ENCODE measurements around the gene PROZ.
"Not testable (repeated sequence)": the region's sequence is repeated elsewhere in the genome, so short reads cannot be mapped to it uniquely, and the experiment has no call there.

The PROZ gene
- 0 to 0.04 (median 0) reads per million in 3 experiments for total RNA-seq

DNA sequence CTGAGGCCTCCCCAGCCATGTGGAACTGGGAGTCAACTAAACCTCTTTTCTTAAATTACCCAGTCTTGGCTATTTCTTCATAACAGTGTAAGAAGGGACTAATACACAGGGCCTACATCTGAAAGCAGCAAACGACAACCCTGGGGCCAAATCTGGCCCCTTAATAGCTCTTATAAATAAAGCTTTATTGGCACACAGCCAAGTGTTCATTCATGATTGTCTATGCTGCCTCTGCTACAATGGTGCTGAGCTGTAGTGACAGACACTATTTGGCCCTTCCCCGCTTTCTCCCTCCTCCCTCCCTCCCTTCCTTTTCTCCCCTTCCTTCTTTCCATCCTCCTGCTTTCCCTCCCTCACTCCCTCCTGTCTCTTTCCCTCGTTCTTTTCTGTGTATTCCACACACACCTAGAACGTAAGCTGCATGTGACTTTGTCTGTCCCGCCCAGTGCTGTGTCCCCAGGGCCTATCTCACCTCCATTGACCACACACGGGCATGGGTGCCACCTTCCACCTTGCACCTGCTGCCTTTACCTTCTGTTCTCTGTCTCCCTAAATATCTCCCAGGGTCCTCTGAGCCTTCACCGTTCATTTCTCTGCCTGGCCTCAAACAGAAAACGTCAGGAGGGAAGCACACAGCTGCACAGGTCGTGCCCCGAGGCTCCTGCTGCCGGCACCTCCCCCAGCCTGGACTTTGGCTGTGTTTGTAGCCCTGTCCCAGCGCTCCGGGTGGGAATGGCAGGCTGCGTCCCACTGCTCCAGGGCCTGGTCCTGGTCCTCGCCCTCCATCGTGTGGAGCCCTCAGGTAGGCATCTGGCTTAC lies at the start of gene PROZ:
TSS of gene PROZ (plus strand) at position 720 of the 819 bp plus-strand sequence. CDS start at position 733, 13 bp downstream.
- no peak for DNase-seq

- DNase-seq = no peak
Measured at GRCh38 chr13:113109151-113110047, 49.0 kb upstream of the PROZ start.

DNA sequence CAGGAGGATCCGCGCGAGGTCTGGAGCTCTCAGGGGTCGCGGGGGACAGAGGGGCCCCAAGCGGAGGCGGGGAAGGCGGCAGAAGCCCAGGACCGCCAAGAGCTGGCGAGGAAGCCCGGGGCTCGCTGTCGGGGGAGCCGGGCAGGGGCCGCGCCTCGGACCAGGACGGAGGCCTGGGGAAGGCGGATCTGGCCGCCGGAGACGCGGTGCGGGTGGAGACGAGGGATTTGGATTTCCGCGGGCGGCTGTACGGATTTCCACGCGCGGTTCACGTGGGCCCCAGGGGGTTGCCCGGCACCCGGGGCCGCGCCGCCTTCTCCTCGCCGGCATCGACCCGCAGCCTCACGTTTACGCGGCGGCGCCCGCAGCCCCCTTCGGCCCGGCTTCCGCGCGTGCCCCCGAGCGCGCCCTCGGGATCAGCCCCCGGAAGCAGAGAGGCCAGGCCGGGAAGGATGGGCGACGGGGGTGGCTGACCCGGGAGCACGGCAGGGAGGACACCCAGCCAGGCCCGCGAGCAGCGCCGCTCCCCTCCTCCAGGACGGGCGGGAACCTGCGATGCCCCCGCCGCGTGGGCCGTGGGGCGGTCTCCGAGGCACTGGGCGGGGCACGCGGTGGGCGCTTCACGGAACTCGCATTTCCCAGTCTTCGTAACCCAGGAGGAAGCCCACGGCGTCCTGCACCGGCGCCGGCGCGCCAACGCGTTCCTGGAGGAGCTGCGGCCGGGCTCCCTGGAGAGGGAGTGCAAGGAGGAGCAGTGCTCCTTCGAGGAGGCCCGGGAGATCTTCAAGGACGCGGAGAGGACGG lies 48.2 kb upstream of the PROZ start:
- peak; percentile 8 for DNase-seq

DNA sequence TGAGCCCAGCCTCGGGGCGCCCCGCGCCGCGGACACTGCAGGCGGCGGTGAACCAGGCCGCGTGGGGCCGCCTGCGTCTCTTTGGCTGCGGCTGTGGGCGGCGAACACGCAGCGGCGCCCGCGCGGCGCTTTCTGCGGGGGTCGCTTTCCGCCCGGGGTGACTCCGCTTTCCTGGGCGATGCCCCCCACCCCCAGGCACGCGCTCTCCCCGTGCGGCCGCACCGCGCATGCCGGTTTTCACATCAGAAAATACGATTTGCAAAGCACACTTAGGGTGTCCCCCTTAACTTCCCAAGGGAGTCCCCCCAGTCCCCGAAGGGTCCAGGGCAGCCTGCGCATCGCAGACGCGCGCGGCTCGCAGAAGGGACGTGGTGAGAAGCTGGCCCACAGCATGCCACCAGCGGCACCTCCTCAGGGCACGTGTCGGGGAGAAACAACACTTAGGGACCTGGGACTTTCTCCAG lies 47.6 kb upstream of the PROZ start:
- no peak for DNase-seq

DNA sequence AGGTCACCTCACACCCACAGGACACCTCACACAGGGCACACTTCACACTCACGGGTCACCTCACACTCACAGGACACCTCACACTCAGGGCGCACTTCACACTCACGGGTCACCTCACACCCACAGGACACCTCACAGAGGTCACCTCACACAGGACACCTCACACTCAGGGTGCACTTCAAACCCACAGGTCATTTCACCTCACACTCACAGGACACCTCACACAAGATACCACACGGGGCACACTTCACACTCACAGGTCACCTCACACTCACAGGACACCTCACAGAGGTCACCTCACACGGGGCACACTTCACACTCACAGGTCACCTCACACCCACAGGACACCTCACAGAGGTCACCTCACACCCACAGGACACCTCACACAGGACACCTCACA lies 46.6 kb upstream of the PROZ start:
- not testable (repeated sequence) for DNase-seq

- not testable (repeated sequence) for DNase-seq
Measured at GRCh38 chr13:113112475-113112874, 46.0 kb upstream of the PROZ start.

- no peak for DNase-seq
Measured at GRCh38 chr13:113112893-113113845, 45.3 kb upstream of the PROZ start.

DNA sequence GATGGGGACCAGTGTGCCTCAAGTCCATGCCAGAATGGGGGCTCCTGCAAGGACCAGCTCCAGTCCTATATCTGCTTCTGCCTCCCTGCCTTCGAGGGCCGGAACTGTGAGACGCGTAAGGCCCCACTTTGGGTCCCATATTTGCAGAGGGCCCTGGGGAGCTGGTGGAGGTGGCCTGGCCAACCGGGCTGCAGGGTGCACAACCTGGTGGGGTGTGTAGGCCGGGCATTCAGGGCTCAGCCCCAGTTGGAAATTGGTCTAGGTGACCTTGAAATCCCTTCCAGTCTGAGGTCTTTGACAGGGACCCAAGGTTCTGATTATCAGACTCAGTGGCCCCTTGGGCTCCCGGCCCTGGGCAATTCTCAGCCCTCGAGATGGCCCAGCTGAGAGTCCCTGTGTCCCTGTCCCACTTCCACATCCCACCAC lies 44.6 kb upstream of the PROZ start:
- DNase-seq = no peak

GRCh38 chr13:113114511-113115362 lies 43.7 kb upstream of the PROZ start:
- no peak for DNase-seq

DNA sequence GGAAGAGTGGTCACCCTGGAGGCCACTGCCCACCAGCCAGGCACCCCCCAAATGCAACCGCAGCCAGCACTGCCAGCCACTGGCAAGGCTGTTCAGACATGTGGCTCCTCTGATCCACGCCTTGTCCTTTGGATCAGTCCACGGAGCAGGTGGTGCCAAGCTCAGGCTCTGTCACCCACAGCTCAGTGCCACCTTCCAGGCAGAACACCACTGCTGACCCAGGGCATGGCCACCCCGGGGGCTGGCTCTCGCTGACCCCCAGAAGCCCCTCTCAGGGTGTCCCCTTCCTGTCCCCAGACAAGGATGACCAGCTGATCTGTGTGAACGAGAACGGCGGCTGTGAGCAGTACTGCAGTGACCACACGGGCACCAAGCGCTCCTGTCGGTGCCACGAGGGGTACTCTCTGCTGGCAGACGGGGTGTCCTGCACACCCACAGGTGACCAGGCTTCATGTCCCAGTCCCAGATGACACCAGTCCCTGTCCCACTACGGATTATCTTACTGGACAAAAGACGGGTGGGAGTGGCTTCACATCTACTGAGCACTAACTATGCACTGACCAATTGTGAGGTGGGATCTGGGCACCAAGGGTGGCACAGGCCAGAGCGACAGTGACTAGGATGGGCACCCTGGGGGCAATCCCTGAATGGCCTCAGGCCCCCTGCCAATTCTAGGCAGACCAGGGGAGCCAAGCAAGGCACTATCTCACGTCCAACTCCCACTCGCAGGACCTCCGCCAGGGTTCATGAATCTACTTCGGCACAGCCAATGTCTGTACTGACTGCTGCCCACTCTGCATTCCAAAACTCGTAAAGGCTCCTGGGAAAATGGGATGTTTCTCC lies 42.9 kb upstream of the PROZ start:
- DNase-seq = no peak

DNA sequence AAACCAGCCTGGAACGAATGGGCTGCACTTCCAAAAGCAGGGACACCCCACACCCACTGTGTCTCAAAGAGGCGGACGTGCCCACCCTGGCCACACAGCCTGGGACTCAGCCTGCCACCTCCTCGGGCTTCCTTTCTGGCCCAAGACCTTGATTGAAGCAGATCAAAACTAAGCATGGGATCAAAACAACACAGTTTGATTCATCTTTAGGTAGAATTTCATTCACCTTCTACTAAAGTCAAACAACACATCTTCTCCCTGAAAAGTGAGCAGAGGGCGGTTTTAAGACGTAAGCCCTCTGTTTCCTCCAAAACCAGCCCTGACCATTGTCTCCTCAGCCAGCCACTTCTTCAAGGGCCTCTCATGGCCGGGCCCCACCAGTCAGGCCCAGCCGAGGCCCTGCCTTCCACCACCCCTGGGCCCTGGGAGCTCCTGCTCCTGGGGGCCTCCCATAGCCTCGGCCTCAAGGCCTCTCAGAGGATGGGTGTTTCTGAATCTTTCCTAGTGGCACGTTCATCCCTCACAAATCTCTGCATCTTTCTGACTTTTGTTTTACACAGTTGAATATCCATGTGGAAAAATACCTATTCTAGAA lies 42.1 kb upstream of the PROZ start:
- no peak for DNase-seq

DNA sequence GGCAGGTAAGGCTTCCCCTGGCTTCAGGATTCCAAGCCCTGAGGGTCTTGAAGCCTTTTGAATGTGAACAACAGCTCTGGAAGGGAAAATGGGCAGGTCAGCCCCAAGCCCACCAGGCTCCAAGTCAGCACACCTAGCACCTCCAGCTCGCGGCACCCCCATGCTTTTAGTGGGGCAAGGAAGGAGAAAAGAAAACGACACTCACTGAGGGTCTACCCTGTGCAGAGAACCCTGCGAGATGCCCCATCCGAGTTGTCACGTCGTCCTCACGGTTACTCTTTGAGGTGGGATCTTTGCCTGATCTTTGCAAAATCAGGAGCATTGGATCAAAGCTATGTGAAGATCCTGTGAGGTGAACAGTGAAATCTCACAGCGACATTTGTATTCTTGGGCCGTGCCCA lies 41.6 kb upstream of the PROZ start:
- DNase-seq = no peak

DNA sequence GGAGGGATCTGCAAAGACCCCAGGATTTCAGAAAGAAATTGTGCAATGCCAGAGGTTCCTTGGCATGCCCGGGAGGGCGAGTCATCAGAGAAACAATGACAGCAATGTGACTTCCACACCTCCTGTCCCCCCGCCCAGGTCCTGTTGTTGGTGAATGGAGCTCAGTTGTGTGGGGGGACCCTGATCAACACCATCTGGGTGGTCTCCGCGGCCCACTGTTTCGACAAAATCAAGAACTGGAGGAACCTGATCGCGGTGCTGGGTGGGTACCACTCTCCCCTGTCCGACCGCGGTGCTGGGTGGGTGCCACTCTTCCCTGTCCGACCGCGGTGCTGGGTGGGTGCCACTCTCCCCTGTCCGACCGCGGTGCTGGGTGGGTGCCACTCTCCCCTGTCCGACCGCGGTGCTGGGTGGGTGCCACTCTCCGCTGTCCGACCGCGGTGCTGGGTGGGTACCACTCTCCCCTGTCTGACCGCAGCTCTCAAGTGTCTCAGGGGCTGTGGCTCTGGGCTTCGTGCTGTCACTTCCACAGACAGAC lies 41.0 kb upstream of the PROZ start:
- no peak for DNase-seq

DNA sequence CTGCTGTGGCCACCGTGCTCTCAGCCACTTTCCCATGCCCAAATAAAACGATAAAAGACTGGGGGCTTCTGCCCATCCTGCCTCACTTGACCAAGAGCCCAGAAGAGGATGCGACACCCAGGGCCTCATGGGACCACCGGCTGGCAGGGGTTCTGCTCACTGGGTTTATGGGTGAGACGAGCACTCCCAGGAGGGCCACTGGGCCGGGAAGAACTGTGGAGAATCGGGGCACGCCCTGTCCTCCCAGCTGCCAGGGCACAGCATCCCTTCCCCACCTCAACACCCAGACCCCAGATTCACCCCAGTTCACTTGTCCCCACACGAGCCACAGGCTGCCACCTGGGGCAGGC lies 40.6 kb upstream of the PROZ start:
- DNase-seq = no peak

DNA sequence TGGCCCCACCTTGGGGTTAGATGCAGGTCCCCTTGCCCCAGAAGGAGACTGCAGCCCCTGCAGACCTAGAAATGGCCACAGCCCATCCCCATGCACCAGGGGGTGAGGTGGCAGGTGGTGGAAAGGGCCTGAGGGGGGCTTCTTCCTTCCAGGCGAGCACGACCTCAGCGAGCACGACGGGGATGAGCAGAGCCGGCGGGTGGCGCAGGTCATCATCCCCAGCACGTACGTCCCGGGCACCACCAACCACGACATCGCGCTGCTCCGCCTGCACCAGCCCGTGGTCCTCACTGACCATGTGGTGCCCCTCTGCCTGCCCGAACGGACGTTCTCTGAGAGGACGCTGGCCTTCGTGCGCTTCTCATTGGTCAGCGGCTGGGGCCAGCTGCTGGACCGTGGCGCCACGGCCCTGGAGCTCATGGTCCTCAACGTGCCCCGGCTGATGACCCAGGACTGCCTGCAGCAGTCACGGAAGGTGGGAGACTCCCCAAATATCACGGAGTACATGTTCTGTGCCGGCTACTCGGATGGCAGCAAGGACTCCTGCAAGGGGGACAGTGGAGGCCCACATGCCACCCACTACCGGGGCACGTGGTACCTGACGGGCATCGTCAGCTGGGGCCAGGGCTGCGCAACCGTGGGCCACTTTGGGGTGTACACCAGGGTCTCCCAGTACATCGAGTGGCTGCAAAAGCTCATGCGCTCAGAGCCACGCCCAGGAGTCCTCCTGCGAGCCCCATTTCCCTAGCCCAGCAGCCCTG lies 40.0 kb upstream of the PROZ start:
- no peak for DNase-seq

- DNase-seq = no peak
Measured at GRCh38 chr13:113119166-113119821, 39.2 kb upstream of the PROZ start.

DNA sequence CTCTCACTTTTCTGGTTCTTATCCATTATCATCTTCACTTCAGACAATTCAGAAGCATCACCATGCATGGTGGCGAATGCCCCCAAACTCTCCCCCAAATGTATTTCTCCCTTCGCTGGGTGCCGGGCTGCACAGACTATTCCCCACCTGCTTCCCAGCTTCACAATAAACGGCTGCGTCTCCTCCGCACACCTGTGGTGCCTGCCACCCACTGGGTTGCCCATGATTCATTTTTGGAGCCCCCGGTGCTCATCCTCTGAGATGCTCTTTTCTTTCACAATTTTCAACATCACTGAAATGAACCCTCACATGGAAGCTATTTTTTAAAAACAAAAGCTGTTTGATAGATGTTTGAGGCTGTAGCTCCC lies 38.6 kb upstream of the PROZ start:
- DNase-seq = no peak

Measured in central memory CD4-positive, alpha-beta T cell (primary cell).